ENCODE data around the gene MUSTN1.

DNA sequence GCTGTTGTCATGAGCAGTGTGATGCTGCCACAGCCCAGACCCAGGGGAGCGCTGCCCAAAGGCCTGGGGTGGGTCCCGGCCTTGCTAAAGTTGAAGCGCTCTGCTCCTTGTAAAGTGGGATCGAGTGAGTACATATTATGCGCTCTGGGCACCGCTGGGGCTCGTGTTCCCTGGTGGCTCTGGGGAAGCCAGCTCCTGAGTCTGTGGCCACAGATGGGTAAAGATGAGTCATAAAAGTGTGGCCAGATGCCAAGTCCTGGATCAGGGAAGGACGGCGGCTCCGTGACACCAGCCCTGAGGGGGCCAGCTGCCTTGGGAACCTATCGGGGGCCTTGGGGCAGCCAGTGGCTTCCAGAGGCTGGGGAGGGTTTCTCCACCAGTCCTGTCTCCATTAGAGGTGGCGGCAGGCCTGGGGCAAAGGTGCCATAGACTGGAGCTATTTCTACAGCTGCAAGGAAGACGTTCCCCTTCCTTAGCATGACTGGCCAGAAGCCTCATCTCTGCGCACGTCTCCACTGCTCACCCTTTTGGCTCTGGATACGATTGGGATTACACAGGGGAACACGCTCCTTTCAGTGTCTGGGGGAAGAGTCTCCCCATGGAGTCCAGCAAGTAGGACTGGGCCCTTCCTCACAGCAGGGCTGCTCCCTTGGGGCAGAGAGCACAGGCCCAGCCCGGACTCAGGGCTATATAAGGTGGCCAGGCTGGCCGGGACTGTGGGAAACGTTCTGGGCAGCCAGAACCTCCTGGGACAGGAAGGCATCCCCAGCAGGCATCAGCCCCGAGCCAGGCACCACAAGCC is 3.1 kb downstream of the MUSTN1 start:
- TF ChIP-seq POLR2A (IDR thresholded peaks at IDR 0.05; ENCODE audit: low read length) (no peak), RAD21 (conservative IDR thresholded peaks at IDR 0.05 in 1 of 2, IDR thresholded peaks at IDR 0.05 in 1 of 2) (no peak), HDAC2 (IDR thresholded peaks at IDR 0.05) (no peak)
